HepG2 (cell line): ENCODE measurements around the gene GPR158. TPM values are rescaled to one million over a fixed set of nuclear protein-coding genes. Genes with fewer than 3 reads are reported as not detected.

Experiments used
- ATAC-seq: fragments of 200-7000 bp; cut with Tn5 transposase; 3 replicates; pipeline ENCODE4 v1.9.1; 2020; ENCODE audit warnings: mild to moderate bottlenecking, moderate library complexity
- BruUV-seq: library from RNA; stranded (reverse); fragments of 400-500 nt; replicated peaks from 2 replicates; lab custom pipeline; 2021; lab: Mats Ljungman, UMichigan
- CTCF ChIA-PET: fragments of 300-600 bp; formaldehyde crosslinking; extraction: SDS; loops from one replicate; lab custom pipeline; 2021; ENCODE audit warnings: low total read pairs, inconsistent platforms, low intra/inter-chr PET ratio; lab: Yijun Ruan, JAX
- POLR2A ChIA-PET: fragments of 350-600 bp; sonication (Branson Sonifier 250); formaldehyde crosslinking; loops from one replicate; lab custom pipeline; 2020; ENCODE audit warnings: antibody characterized with exemption, inconsistent platforms; lab: Yijun Ruan, JAX
- DNase-seq: peaks from one replicate; pipeline ENCODE4 v3.0.0-alpha.2; 2015; ENCODE audit warnings: low spot score
- FAIRE-seq: peaks from 3 replicates; lab custom pipeline; 2011; peaks lifted over from hg19 to GRCh38; lab: Jason Lieb, UNC
- H2AFZ ChIP-seq: one replicate; pipeline ENCODE4 v1.6.1; 2011; ENCODE audit warnings: low read length, inconsistent platforms
- H3K27ac ChIP-seq: fragments of 300-600 bp; 3 replicates; pipeline ENCODE4 v1.8.0; 2011; ENCODE audit warnings: mixed run types, mild to moderate bottlenecking, mixed read lengths, low read length, inconsistent platforms; ENCODE audit not compliant: insufficient read depth; ENCODE audit errors: extremely low read length
- H3K27me3 ChIP-seq, 2 experiments: fragments of 200-600 bp in 1 of 2; 2 replicates in 1 of 2; 3 replicates in 1 of 2; pipeline versions ENCODE4 v1.6.0 to v1.8.0; 2011; ENCODE audit warnings: low read length in 2 of 2, mild to moderate bottlenecking in 2 of 2, moderate library complexity in 2 of 2, inconsistent platforms in 1 of 2; ENCODE audit not compliant: insufficient read depth in 2 of 2, control insufficient read depth in 1 of 2
- H3K36me3 ChIP-seq, 2 experiments: fragments of 200-600 bp in 1 of 2; replicated peaks in 1 of 2; 2 replicates in 1 of 2; 3 replicates in 1 of 2; pipeline versions ENCODE4 v1.5.1 to v1.8.0; 2011; ENCODE audit warnings: low read length in 2 of 2, inconsistent platforms in 1 of 2; ENCODE audit not compliant: insufficient read depth in 2 of 2, control insufficient read depth in 1 of 2
- H3K4me1 ChIP-seq: 2 replicates; pipeline ENCODE4 v1.5.1; 2012; ENCODE audit warnings: low read length, inconsistent platforms; ENCODE audit not compliant: insufficient read depth
- H3K4me2 ChIP-seq: 2 replicates; pipeline ENCODE4 v1.6.0; 2011; ENCODE audit warnings: low read depth, low read length, inconsistent platforms
- H3K4me3 ChIP-seq, 3 experiments: fragments of 200-600 bp in 1 of 3; sonication (generic), shearing (Covaris generic) in 1 of 3; replicated peaks in 1 of 3; 2 replicates each; pipeline ENCODE4 v1.5.1; 2011 to 2016; ENCODE audit warnings: low read length in 3 of 3, inconsistent platforms in 2 of 3, low read depth in 2 of 3, mild to moderate bottlenecking in 2 of 3, control low read depth in 1 of 3, mixed read lengths in 1 of 3; ENCODE audit not compliant: insufficient read depth in 1 of 3
- H3K79me2 ChIP-seq: one replicate; pipeline ENCODE4 v1.6.1; 2011; ENCODE audit warnings: low read length, inconsistent platforms; ENCODE audit not compliant: insufficient read depth
- H3K9ac ChIP-seq: 2 replicates; pipeline ENCODE4 v1.6.0; 2011; ENCODE audit warnings: mild to moderate bottlenecking, low read depth, low read length, inconsistent platforms; ENCODE audit not compliant: insufficient read depth
- H3K9me3 ChIP-seq: 2 replicates; pipeline ENCODE4 v1.5.1; 2012; ENCODE audit warnings: mild to moderate bottlenecking, low read length
- H4K20me1 ChIP-seq: 2 replicates; pipeline ENCODE4 v1.6.0; 2011; ENCODE audit warnings: inconsistent platforms, mild to moderate bottlenecking, low read length, moderate library complexity; ENCODE audit not compliant: insufficient read depth
- ADNP ChIP-seq: sonication (generic); formaldehyde crosslinking; IDR thresholded peaks from 2 replicates; pipeline ENCODE4 v1.4.0; 2020; ENCODE audit warnings: missing genetic modification reagents
- KDM3A ChIP-seq: IDR thresholded peaks from 2 replicates; pipeline ENCODE4 v1.6.1; 2018; ENCODE audit warnings: low read depth, missing compliant biosample characterization
- NFIC ChIP-seq: IDR thresholded peaks from 2 replicates; pipeline ENCODE4 v1.6.1; 2012; ENCODE audit warnings: mild to moderate bottlenecking, low read length, inconsistent platforms
- SP2 ChIP-seq: sonication (generic); formaldehyde crosslinking; IDR thresholded peaks from 2 replicates; pipeline ENCODE4 v1.5.1; 2020; ENCODE audit warnings: mild to moderate bottlenecking, missing genetic modification reagents
- STAG1 ChIP-seq: sonication (generic); formaldehyde crosslinking; IDR thresholded peaks from 2 replicates; pipeline ENCODE4 v1.4.0; 2020; ENCODE audit warnings: missing genetic modification reagents
- ZC3H13 ChIP-seq: sonication (generic); formaldehyde crosslinking; IDR thresholded peaks from 2 replicates; pipeline ENCODE4 v1.8.1; 2023; ENCODE audit warnings: mild to moderate bottlenecking, missing genetic modification reagents, moderate library complexity
- ZNF20 ChIP-seq: sonication (generic); formaldehyde crosslinking; IDR thresholded peaks from 2 replicates; pipeline ENCODE4 v1.4.0; 2020; ENCODE audit warnings: mild to moderate bottlenecking, moderate library complexity, missing genetic modification reagents
- ZNF446 ChIP-seq: sonication (generic); formaldehyde crosslinking; IDR thresholded peaks from 2 replicates; pipeline ENCODE4 v1.5.0; 2020; ENCODE audit warnings: mild to moderate bottlenecking, missing genetic modification reagents
- ZNF562 ChIP-seq: sonication (generic); formaldehyde crosslinking; IDR thresholded peaks from 2 replicates; pipeline ENCODE4 v1.8.0; 2022; ENCODE audit warnings: missing genetic modification reagents, borderline replicate concordance
- WGBS: methylation state at CpG from one replicate; pipeline ENCODE4 v1.1.6; 2017; ENCODE audit warnings: low lambda C conversion rate; 5-methylcytosine and 5-hydroxymethylcytosine counted together
- in situ Hi-C: cut with HindIII; loops from 2 replicates; pipeline ENCODE4 v1.10.0; 2017; ENCODE audit warnings: low pct_unique_long_range_greater_than_20kb; ENCODE audit not compliant: extremely low pct_ligation_motif_present
- intact Hi-C: fragments of 100-400 bp; cut with micrococcal nuclease; formaldehyde crosslinking; loops from one replicate; pipeline ENCODE4 v1.10.0; 2022; ENCODE audit not compliant: unreplicated experiment
- polyA plus RNA-seq, 8 experiments: library from polyadenylated mRNA; depleted of rRNA in 3 of 8; stranded (reverse) in 7 of 8; unstranded in 1 of 8; fragments of >200 nt; fragmentation: Illumina TruSeq in 4 of 8; extraction: Trizol in 4 of 8; gene quantifications; 2 replicates each; pipeline versions ENCODE4 v1.2.1 to v1.2.3, GENCODE V29; 2011 to 2016; ENCODE audit warnings: low read depth in 4 of 8, missing spikeins in 1 of 8, mixed read lengths in 1 of 8; ENCODE audit not compliant: insufficient read depth in 1 of 8
- total RNA-seq, 5 experiments: library from RNA; depleted of rRNA; stranded (reverse); fragments of >200 nt; fragmentation: Illumina TruSeq; extraction: Trizol; gene quantifications; 2 replicates each; pipeline ENCODE4 v1.2.3, GENCODE V29; 2016; ENCODE audit warnings: low read depth in 1 of 5
- TF ChIP-seq, protein P1 (sequence below): sonication (generic); formaldehyde crosslinking; IDR thresholded peaks from 2 replicates; pipeline ENCODE4 v1.4.0; 2020; ENCODE audit warnings: missing genetic modification reagents, mild to moderate bottlenecking, borderline replicate concordance
- TF ChIP-seq, protein P2 (sequence below), 2 experiments: sonication (generic) in 1 of 2; formaldehyde crosslinking in 1 of 2; IDR thresholded peaks; 2 replicates each; pipeline versions ENCODE4 v1.4.0 to v1.6.1; 2018 to 2020; ENCODE audit warnings: missing genetic modification reagents in 2 of 2, borderline replicate concordance in 1 of 2, low read depth in 1 of 2, mild to moderate bottlenecking in 1 of 2, missing biosample characterization in 1 of 2
- TF ChIP-seq, protein P3 (sequence below): sonication (generic); formaldehyde crosslinking; IDR thresholded peaks from 2 replicates; pipeline ENCODE4 v1.4.0; 2020; ENCODE audit warnings: missing genetic modification reagents
- TF ChIP-seq, protein P4 (sequence below): IDR thresholded peaks from 2 replicates; pipeline ENCODE4 v1.6.1; 2018; ENCODE audit warnings: missing genetic modification reagents, mild to moderate bottlenecking, missing compliant biosample characterization

Gene GPR158
- total and polyA plus RNA-seq, 2 of the 13 experiments (the other 11 are each of a cell fraction or from before 2014, with no cell fraction given), result not detected

DNA sequence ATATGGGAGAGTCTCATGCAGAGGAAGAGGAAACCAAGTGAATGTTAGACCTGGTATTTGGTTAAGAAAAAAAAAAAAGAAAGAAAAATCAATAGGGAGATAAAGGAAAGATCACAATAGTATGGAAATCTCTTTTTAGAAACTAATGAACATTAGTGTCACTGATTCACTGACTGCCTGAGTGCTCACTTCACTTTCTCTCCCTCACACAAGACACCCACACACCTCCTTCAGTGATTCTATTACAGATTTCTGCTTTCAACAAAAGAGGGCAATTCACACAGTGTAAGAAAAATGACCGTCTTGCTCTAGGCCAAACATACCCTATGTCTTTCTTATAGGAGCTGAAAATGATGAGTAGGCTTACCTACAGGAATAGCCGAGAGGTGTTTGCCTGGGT is 6.0 kb downstream of the GPR158 start:
- intact Hi-C loops (no loop called here), in situ Hi-C loops (no loop called here)
- no TSS peak for BruUV-seq

More for the DNA sequence above, 6.0 kb downstream of the GPR158 start:
- ChIA-PET POLR2A (no interaction called here), CTCF (no interaction called here)
- H3K27ac ChIP-seq, result no peak overlapping the region
- DNase-seq, result no peak
- no peak overlapping the region for H2AFZ ChIP-seq
- H4K20me1 ChIP-seq, result no peaks in the 10 kb centered on the region
- H3K4me1 ChIP-seq, result no peaks in the 10 kb centered on the region
- no peaks in the 10 kb centered on the region for H3K36me3 ChIP-seq
- no peaks in the 10 kb centered on the region for H3K27me3 ChIP-seq
- no peak overlapping the region for H3K4me3 ChIP-seq
- H3K9me3 ChIP-seq, result no peaks in the 10 kb centered on the region
- no peak for ATAC-seq
- TF ChIP-seq ZNF446 (CRISPR knock-in tag) (no peak), KDM3A (CRISPR knock-in tag) (no peak), ZNF562 (no peak), ADNP (no peak), ZNF20 (CRISPR knock-in tag) (no peak), SP2 (CRISPR knock-in tag) (no peak), STAG1 (CRISPR knock-in tag) (no peak), ZC3H13 (CRISPR knock-in tag) (no peak), NFIC (no peak)
- TF ChIP-seq, protein P1, sequence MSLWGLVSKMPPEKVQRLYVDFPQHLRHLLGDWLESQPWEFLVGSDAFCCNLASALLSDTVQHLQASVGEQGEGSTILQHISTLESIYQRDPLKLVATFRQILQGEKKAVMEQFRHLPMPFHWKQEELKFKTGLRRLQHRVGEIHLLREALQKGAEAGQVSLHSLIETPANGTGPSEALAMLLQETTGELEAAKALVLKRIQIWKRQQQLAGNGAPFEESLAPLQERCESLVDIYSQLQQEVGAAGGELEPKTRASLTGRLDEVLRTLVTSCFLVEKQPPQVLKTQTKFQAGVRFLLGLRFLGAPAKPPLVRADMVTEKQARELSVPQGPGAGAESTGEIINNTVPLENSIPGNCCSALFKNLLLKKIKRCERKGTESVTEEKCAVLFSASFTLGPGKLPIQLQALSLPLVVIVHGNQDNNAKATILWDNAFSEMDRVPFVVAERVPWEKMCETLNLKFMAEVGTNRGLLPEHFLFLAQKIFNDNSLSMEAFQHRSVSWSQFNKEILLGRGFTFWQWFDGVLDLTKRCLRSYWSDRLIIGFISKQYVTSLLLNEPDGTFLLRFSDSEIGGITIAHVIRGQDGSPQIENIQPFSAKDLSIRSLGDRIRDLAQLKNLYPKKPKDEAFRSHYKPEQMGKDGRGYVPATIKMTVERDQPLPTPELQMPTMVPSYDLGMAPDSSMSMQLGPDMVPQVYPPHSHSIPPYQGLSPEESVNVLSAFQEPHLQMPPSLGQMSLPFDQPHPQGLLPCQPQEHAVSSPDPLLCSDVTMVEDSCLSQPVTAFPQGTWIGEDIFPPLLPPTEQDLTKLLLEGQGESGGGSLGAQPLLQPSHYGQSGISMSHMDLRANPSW (CRISPR knock-in tag), result no peak
- TF ChIP-seq, protein P2, sequence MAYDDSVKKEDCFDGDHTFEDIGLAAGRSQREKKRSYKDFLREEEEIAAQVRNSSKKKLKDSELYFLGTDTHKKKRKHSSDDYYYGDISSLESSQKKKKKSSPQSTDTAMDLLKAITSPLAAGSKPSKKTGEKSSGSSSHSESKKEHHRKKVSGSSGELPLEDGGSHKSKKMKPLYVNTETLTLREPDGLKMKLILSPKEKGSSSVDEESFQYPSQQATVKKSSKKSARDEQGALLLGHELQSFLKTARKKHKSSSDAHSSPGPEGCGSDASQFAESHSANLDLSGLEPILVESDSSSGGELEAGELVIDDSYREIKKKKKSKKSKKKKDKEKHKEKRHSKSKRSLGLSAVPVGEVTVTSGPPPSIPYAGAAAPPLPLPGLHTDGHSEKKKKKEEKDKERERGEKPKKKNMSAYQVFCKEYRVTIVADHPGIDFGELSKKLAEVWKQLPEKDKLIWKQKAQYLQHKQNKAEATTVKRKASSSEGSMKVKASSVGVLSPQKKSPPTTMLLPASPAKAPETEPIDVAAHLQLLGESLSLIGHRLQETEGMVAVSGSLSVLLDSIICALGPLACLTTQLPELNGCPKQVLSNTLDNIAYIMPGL (CRISPR knock-in tag; IDR thresholded peaks at IDR 0.05; ENCODE audit: borderline replicate concordance in 1 of 2, low read depth in 1 of 2), result no peak
- TF ChIP-seq, protein P3, sequence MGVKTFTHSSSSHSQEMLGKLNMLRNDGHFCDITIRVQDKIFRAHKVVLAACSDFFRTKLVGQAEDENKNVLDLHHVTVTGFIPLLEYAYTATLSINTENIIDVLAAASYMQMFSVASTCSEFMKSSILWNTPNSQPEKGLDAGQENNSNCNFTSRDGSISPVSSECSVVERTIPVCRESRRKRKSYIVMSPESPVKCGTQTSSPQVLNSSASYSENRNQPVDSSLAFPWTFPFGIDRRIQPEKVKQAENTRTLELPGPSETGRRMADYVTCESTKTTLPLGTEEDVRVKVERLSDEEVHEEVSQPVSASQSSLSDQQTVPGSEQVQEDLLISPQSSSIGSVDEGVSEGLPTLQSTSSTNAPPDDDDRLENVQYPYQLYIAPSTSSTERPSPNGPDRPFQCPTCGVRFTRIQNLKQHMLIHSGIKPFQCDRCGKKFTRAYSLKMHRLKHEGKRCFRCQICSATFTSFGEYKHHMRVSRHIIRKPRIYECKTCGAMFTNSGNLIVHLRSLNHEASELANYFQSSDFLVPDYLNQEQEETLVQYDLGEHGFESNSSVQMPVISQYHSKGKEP (CRISPR knock-in tag), result no peak
- TF ChIP-seq, protein P4, sequence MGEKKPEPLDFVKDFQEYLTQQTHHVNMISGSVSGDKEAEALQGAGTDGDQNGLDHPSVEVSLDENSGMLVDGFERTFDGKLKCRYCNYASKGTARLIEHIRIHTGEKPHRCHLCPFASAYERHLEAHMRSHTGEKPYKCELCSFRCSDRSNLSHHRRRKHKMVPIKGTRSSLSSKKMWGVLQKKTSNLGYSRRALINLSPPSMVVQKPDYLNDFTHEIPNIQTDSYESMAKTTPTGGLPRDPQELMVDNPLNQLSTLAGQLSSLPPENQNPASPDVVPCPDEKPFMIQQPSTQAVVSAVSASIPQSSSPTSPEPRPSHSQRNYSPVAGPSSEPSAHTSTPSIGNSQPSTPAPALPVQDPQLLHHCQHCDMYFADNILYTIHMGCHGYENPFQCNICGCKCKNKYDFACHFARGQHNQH, result no peak
- no peak overlapping the region for H3K4me2 ChIP-seq
- no peaks in the 10 kb centered on the region for H3K79me2 ChIP-seq
- WGBS, result 5% methylated on average over 2 of the region's 2 CpGs
- no peak for FAIRE-seq
- no peak overlapping the region for H3K9ac ChIP-seq
